Thymus (tissue), 11 donors: Measurements from ENCODE around the gene KRT82. TPM values are rescaled to one million over a fixed set of nuclear protein-coding genes. Genes with fewer than 3 reads are reported as not detected.

Source experiments
- DNase-seq, 9 donors: peaks; one replicate each; pipeline ENCODE4 v3.0.0-alpha.2; 2013; ENCODE audit warnings: low spot score in 9 of 9, low read depth in 6 of 9, missing footprints in 1 of 9
- H3K27ac ChIP-seq, 2 donors: one replicate each; pipeline ENCODE4 v1.5.1; 2013; ENCODE audit warnings: control low read depth in 1 of 2, low read depth in 1 of 2, low read length in 1 of 2, mild to moderate bottlenecking in 1 of 2, moderate library complexity in 1 of 2
- H3K27me3 ChIP-seq, 2 donors: one replicate each; pipeline ENCODE4 v1.5.1; 2013; ENCODE audit warnings: low read length in 1 of 2; ENCODE audit not compliant: control insufficient read depth in 2 of 2, insufficient read depth in 1 of 2
- H3K36me3 ChIP-seq, 2 donors: one replicate each; pipeline ENCODE4 v1.5.1; 2013; ENCODE audit warnings: low read length in 1 of 2, mild to moderate bottlenecking in 1 of 2, moderate library complexity in 1 of 2; ENCODE audit not compliant: control insufficient read depth in 2 of 2, insufficient read depth in 2 of 2
- H3K4me1 ChIP-seq, 2 donors: one replicate each; pipeline ENCODE4 v1.5.1; 2013; ENCODE audit warnings: low read length in 2 of 2; ENCODE audit not compliant: control insufficient read depth in 2 of 2, insufficient read depth in 2 of 2
- H3K4me3 ChIP-seq, 2 donors: one replicate each; pipeline ENCODE4 v1.5.1; 2013; ENCODE audit warnings: low read length in 2 of 2, control low read depth in 1 of 2, mild to moderate bottlenecking in 1 of 2
- H3K9me3 ChIP-seq, 2 donors: one replicate each; pipeline ENCODE4 v1.5.1; 2013; ENCODE audit warnings: low read length in 1 of 2, mild to moderate bottlenecking in 1 of 2; ENCODE audit not compliant: control insufficient read depth in 2 of 2, insufficient read depth in 1 of 2
- WGBS: extraction: QIAGEN DNeasy Blood & Tissue Kit; methylation state at CpG from one replicate; pipeline ENCODE4 v1.1.7; 2013; 5-methylcytosine and 5-hydroxymethylcytosine counted together
- polyA plus RNA-seq: library from polyadenylated mRNA; stranded (reverse); fragments of 200-250 nt; gene quantifications from one replicate; pipeline ENCODE4 v1.2.3, GENCODE V29; 2013
- total RNA-seq: library from RNA; stranded (reverse); fragments of 120-200 nt; gene quantifications from one replicate; pipeline ENCODE4 v1.2.4, GENCODE V29; 2013
- donor health status: healthy.

KRT82 gene
- total and polyA plus RNA-seq, 2 donors: 0.05 to 0.34 TPM

DNA sequence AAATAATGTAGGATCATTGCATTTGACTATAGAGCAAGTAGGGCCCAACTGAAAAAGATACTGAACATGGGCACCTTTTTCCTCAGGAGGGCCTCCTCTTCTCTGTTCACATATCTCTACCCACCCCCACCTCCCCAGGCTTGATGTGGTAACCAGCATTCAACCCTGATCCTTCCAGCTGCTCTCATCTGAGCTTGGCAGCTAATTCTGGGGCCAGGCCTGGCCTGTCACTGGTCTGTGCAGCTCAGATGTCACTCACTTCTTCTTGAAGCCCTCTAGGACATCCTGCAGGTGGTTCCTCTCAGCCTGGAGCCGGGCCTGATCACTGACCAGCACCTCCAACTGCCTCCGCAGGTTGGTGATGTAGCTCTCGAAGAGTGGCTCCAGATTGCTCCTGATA lies 22.8 kb downstream of the KRT82 start:
- 81% methylated on average over 3 of the region's 3 CpGs for WGBS
- peak in 2 of 9 donors; percentile 6 to 18 for DNase-seq

GRCh38 chr12:52382854-52383253 lies 23.3 kb downstream of the KRT82 start:
- H3K4me1 ChIP-seq: no peaks in the 10 kb centered on the region
- peak in 2 of 9 donors; percentile 7 to 25 for DNase-seq
- 4% methylated on average over 2 of the region's 2 CpGs for WGBS

More for the DNA sequence above, 22.8 kb downstream of the KRT82 start:
- Histone ChIP-seq H3K9me3 (no peaks in the 10 kb centered on the region), H3K27me3 (peaks cover under 1 to 18% of the 10 kb centered on the region in 2 donors), H3K4me3 (no peak overlapping the region), H3K27ac (no peak overlapping the region), H3K4me1 (no peaks in the 10 kb centered on the region), H3K36me3 (no peaks in the 10 kb centered on the region)

DNA sequence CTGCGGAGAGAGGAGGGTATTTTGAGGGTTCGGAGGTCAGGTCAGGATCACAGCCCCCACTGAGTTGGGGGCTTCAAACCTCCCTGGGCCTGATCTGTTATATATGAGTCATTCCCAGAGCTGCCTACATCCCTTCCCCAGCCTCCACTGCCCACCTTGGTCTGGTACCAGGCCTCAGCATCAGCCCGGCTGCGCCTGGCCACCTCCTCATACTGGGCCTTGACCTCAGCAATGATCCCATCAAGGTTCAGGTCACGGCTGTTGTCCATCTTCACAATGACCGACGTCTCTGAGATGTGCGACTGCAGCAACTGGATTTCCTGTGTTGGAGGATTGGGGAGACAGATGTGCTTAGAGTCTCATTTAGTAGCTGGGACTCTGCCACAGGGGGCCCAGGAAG lies 24.9 kb downstream of the KRT82 start:
- WGBS: 94% methylated on average over 8 of the region's 8 CpGs
- Histone ChIP-seq H3K4me1 (no peaks in the 10 kb centered on the region), H3K36me3 (no peaks in the 10 kb centered on the region), H3K27ac (no peak overlapping the region), H3K9me3 (no peaks in the 10 kb centered on the region), H3K27me3 (peaks cover 0 to 21% of the 10 kb centered on the region in 2 donors), H3K4me3 (no peak overlapping the region)
- DNase-seq: no peak

More at GRCh38 chr12:52382854-52383253, 23.3 kb downstream of the KRT82 start:
- Histone ChIP-seq H3K9me3 (no peaks in the 10 kb centered on the region), H3K27ac (no peak overlapping the region), H3K4me3 (no peak overlapping the region), H3K36me3 (no peaks in the 10 kb centered on the region), H3K27me3 (peaks cover 0 to 17% of the 10 kb centered on the region in 2 donors)

- no peaks in the 10 kb centered on the region for H3K4me1 ChIP-seq
- no peak overlapping the region for H3K27ac ChIP-seq
- H3K4me3 ChIP-seq: no peak overlapping the region
- WGBS: 69% methylated on average over 15 of the region's 15 CpGs
- H3K36me3 ChIP-seq: no peaks in the 10 kb centered on the region
- H3K9me3 ChIP-seq: no peaks in the 10 kb centered on the region
- DNase-seq: no peak
- peaks cover 0 to 21% of the 10 kb centered on the region in 2 donors for H3K27me3 ChIP-seq
These were observed 25.9 kb downstream of the KRT82 start for GRCh38 chr12:52380271-52380694.

- Histone ChIP-seq H3K4me3 (no peak overlapping the region), H3K27me3 (peaks cover 0 to 19% of the 10 kb centered on the region in 2 donors), H3K27ac (no peak overlapping the region), H3K36me3 (no peaks in the 10 kb centered on the region), H3K9me3 (no peaks in the 10 kb centered on the region), H3K4me1 (no peaks in the 10 kb centered on the region)
- no peak for DNase-seq
- WGBS: 84% methylated on average over 6 of the region's 6 CpGs
These were observed 26.6 kb downstream of the KRT82 start for GRCh38 chr12:52379536-52379935.

- WGBS: 90% methylated on average over 19 of the region's 19 CpGs
- Histone ChIP-seq H3K4me1 (no peaks in the 10 kb centered on the region), H3K4me3 (no peak overlapping the region), H3K9me3 (no peaks in the 10 kb centered on the region), H3K36me3 (no peaks in the 10 kb centered on the region), H3K27ac (no peak overlapping the region), H3K27me3 (peaks cover 0 to 19% of the 10 kb centered on the region in 2 donors)
- DNase-seq: no peak
These were observed 28.0 kb downstream of the KRT82 start for GRCh38 chr12:52378091-52378490.

DNA sequence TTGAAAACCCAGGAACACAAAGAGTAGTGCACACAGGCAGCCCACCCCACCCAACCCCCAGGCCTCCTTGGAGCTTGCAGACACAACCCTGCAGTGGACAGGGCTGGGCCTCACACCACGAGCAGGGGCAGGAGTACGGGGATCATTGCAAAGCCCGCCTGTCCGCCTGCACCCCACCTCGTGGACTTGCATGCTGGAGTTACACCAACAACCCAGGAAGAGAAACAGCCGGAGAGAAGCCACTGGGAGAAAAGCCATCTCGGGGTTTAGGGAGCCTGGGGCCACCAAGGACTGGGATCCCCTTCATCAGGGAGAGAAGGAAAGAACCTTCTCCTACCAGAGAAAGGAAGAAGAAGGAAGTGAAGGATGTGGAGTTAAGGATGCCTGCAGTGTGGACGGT lies 28.9 kb downstream of the KRT82 start:
- DNase-seq: no peak
- 96% methylated on average over 8 of the region's 8 CpGs for WGBS
- peaks cover 0 to 19% of the 10 kb centered on the region in 2 donors for H3K27me3 ChIP-seq

DNA sequence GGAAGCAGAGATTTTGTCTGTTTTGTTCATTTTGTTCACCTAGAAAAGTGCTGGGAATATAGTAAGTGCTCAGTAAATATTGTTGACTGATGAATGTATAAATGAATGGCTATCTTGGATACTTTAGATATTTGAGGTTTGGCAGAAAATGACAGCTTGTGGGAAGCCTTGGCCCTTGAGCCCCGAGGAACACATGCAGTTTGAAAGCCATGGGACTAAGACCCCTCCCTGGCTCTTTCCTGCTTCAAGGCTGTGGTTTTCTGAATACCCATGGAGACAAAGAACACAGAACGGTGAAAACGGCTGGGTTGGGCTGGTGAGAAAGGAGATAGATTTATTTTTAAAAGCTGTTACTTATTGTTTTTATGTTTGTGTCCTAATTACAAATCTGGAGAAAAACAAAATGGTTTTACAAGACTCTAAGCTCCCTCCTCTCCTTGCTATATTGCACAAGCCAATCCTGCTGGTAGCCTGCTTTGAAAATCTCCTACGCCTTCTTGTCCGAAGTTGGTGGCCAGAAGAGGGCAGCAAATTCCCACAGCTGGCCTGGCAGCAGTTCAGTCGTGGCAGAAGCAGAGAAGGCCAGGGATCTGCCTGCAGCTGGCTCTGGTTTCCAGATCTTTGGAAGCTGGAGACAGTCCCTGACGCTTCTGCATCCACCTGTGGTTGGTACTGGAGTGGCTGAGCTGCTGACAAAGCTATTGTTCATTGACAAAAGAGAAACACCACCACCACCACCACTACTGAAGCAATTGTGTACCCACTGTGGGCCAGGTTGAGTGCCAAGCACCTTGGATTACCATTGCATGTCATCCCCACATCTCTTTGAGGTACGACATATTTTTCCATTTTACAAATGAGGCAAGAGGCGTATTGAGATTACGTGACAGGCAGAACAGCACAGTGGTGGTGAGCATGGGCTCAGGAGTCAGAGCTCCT lies 33.6 kb downstream of the KRT82 start:
- Histone ChIP-seq H3K9me3 (no peaks in the 10 kb centered on the region), H3K27ac (no peak overlapping the region), H3K4me3 (no peak overlapping the region), H3K27me3 (peaks cover 0 to 14% of the 10 kb centered on the region in 2 donors), H3K36me3 (no peaks in the 10 kb centered on the region), H3K4me1 (peaks cover 0 to 8% of the 10 kb centered on the region in 2 donors)
- DNase-seq: peak in 3 of 9 donors; percentile 25 to 49 (median 46)
- 34% methylated on average over 10 of the region's 10 CpGs for WGBS

More for the DNA sequence above, 28.9 kb downstream of the KRT82 start:
- Histone ChIP-seq H3K27ac (no peak overlapping the region), H3K4me3 (no peak overlapping the region), H3K9me3 (no peaks in the 10 kb centered on the region), H3K4me1 (no peaks in the 10 kb centered on the region), H3K36me3 (no peaks in the 10 kb centered on the region)

GRCh38 chr12:52371716-52372115 lies 34.4 kb downstream of the KRT82 start:
- 91% methylated on average over 3 of the region's 3 CpGs for WGBS
- H3K4me1 ChIP-seq: peaks cover 0 to 8% of the 10 kb centered on the region in 2 donors
- DNase-seq: no peak
- H3K27me3 ChIP-seq: peaks cover 0 to 18% of the 10 kb centered on the region in 2 donors
- H3K4me3 ChIP-seq: no peak overlapping the region
- no peak overlapping the region for H3K27ac ChIP-seq
- no peaks in the 10 kb centered on the region for H3K36me3 ChIP-seq
- no peaks in the 10 kb centered on the region for H3K9me3 ChIP-seq
